H1 (cell line): ENCODE results near the gene SCN2B. TPM values are rescaled to one million over a fixed set of nuclear protein-coding genes. Genes with fewer than 3 reads are reported as not detected.

Source experiments
- CTCF ChIA-PET: fragments of 300-600 bp; sonication (Branson Sonifier 250); formaldehyde crosslinking; loops from one replicate; lab custom pipeline; 2021; ENCODE audit not compliant: partially characterized antibody; lab: Charles Lee
- POLR2A ChIA-PET: fragments of 300-600 bp; sonication (Branson Sonifier 250); formaldehyde crosslinking; loops from one replicate; lab custom pipeline; 2021; ENCODE audit warnings: inconsistent platforms; ENCODE audit not compliant: partially characterized antibody; lab: Charles Lee
- DNase-seq, 2 experiments: peaks; one replicate each; pipeline versions ENCODE4 v3.0.0 to v3.0.0-alpha.2; 2010 to 2022; ENCODE audit warnings: low spot score in 2 of 2, low read depth in 1 of 2, mixed read lengths in 1 of 2
- FAIRE-seq: peaks from 2 replicates; lab custom pipeline; 2011; peaks lifted over from hg19 to GRCh38; lab: Jason Lieb, UNC
- H2AFZ ChIP-seq: 2 replicates; pipeline ENCODE4 v1.8.1; 2012; ENCODE audit warnings: low read length, inconsistent platforms
- H2AK5ac ChIP-seq: 2 replicates; pipeline ENCODE4 v1.6.1; 2013; ENCODE audit warnings: low read depth, low read length
- H2BK120ac ChIP-seq: replicated peaks from 2 replicates; pipeline ENCODE3; 2013; ENCODE audit warnings: low read depth, low read length, inconsistent platforms
- H2BK12ac ChIP-seq: 2 replicates; pipeline ENCODE4 v1.6.1; 2013; ENCODE audit warnings: low read depth, low read length
- H2BK15ac ChIP-seq: 2 replicates; pipeline ENCODE4 v1.6.1; 2013; ENCODE audit warnings: low read length
- H2BK20ac ChIP-seq: 2 replicates; pipeline ENCODE4 v1.6.1; 2013; ENCODE audit warnings: low read length
- H2BK5ac ChIP-seq: 2 replicates; pipeline ENCODE4 v1.6.1; 2013; ENCODE audit warnings: low read depth, low read length
- H3K14ac ChIP-seq: 2 replicates; pipeline ENCODE4 v1.6.1; 2013; ENCODE audit warnings: inconsistent platforms; ENCODE audit not compliant: insufficient read length
- H3K18ac ChIP-seq: 2 replicates; pipeline ENCODE4 v1.6.1; 2013; ENCODE audit warnings: low read length; ENCODE audit errors: extremely low read depth
- H3K23ac ChIP-seq: 2 replicates; pipeline ENCODE4 v1.6.1; 2013; ENCODE audit warnings: inconsistent platforms; ENCODE audit not compliant: insufficient read length
- H3K23me2 ChIP-seq: 2 replicates; pipeline ENCODE4 v1.6.1; 2013; ENCODE audit warnings: low read depth, low read length
- H3K27ac ChIP-seq: 2 replicates; pipeline ENCODE4 v1.6.1; 2011; ENCODE audit warnings: low read depth, low read length, inconsistent platforms
- H3K27me3 ChIP-seq, 4 experiments: replicated peaks in 1 of 4; 1 replicate in 1 of 4; 2 replicates in 3 of 4; pipeline versions ENCODE4 v1.6.1 to v1.8.1; 2011 to 2013; ENCODE audit warnings: low read length in 3 of 4, mild to moderate bottlenecking in 3 of 4, inconsistent platforms in 2 of 4, mixed read lengths in 2 of 4, moderate library complexity in 1 of 4; ENCODE audit not compliant: control insufficient read depth in 3 of 4, insufficient read depth in 3 of 4; ENCODE audit errors: extremely low read depth in 1 of 4
- H3K36me3 ChIP-seq, 4 experiments: 2 replicates each; pipeline versions ENCODE4 v1.6.1 to v1.8.1; 2011 to 2013; ENCODE audit warnings: mild to moderate bottlenecking in 4 of 4, low read length in 3 of 4, moderate library complexity in 2 of 4, control low read depth in 1 of 4, inconsistent platforms in 1 of 4; ENCODE audit not compliant: insufficient read depth in 4 of 4, control insufficient read depth in 2 of 4
- H3K4ac ChIP-seq: replicated peaks from 2 replicates; pipeline ENCODE3; 2013; ENCODE audit warnings: low read length, low read depth, mixed read lengths, inconsistent platforms; ENCODE audit not compliant: insufficient read length
- H3K4me1 ChIP-seq, 4 experiments: replicated peaks in 1 of 4; 1 replicate in 1 of 4; 2 replicates in 3 of 4; pipeline versions ENCODE4 v1.6.1 to v1.8.1; 2011 to 2013; ENCODE audit warnings: low read length in 3 of 4, inconsistent platforms in 2 of 4, mixed read lengths in 1 of 4; ENCODE audit not compliant: insufficient read depth in 4 of 4, control insufficient read depth in 3 of 4
- H3K4me2 ChIP-seq, 2 experiments: 2 replicates each; pipeline versions ENCODE4 v1.6.1 to v1.8.1; 2011 to 2013; ENCODE audit warnings: low read depth in 2 of 2, low read length in 2 of 2, control low read depth in 1 of 2, inconsistent platforms in 1 of 2, mild to moderate bottlenecking in 1 of 2; ENCODE audit not compliant: insufficient read depth in 1 of 2
- H3K4me3 ChIP-seq, 4 experiments: fragments of 200-600, 300-600 bp in 1 of 4; sonication (generic), shearing (Covaris generic), sonication (Bioruptor Twin) in 1 of 4; 2 replicates each; pipeline versions ENCODE4 v1.5.1 to v1.8.1; 2011 to 2016; ENCODE audit warnings: low read length in 4 of 4, low read depth in 3 of 4, control low read depth in 2 of 4, inconsistent platforms in 2 of 4, mild to moderate bottlenecking in 2 of 4, mixed read lengths in 1 of 4, moderate library complexity in 1 of 4; ENCODE audit not compliant: insufficient read depth in 2 of 4; ENCODE audit errors: extremely low read depth in 1 of 4
- H3K56ac ChIP-seq: replicated peaks from 2 replicates; pipeline ENCODE3; 2013; ENCODE audit warnings: low read depth, mild to moderate bottlenecking, mixed read lengths, low read length, inconsistent platforms; ENCODE audit not compliant: insufficient read length
- H3K79me1 ChIP-seq: 2 replicates; pipeline ENCODE4 v1.6.1; 2013; ENCODE audit warnings: low read depth, low read length, control low read depth
- H3K79me2 ChIP-seq, 2 experiments: 2 replicates each; pipeline versions ENCODE4 v1.6.1 to v1.8.1; 2012 to 2013; ENCODE audit warnings: low read length in 2 of 2, mild to moderate bottlenecking in 2 of 2, inconsistent platforms in 1 of 2; ENCODE audit not compliant: insufficient read depth in 2 of 2, control insufficient read depth in 1 of 2
- H3K9ac ChIP-seq, 4 experiments: replicated peaks in 1 of 4; 1 replicate in 1 of 4; 2 replicates in 3 of 4; pipeline versions ENCODE4 v1.6.1 to v1.8.1; 2011 to 2013; ENCODE audit warnings: low read depth in 3 of 4, low read length in 3 of 4, control low read depth in 2 of 4, mild to moderate bottlenecking in 2 of 4, moderate library complexity in 2 of 4, inconsistent platforms in 1 of 4; ENCODE audit errors: extremely low read depth in 1 of 4
- H3K9me3 ChIP-seq, 2 experiments: 2 replicates each; pipeline versions ENCODE4 v1.6.1 to v1.8.1; 2012 to 2013; ENCODE audit warnings: mild to moderate bottlenecking in 2 of 2, moderate library complexity in 2 of 2, control low read depth in 1 of 2, inconsistent platforms in 1 of 2, low read depth in 1 of 2, low read length in 1 of 2, mixed read lengths in 1 of 2; ENCODE audit not compliant: insufficient read depth in 2 of 2
- H4K20me1 ChIP-seq, 2 experiments: replicated peaks in 1 of 2; 2 replicates each; pipeline versions ENCODE3 to v1.8.1; 2011 to 2013; ENCODE audit warnings: inconsistent platforms in 2 of 2, low read length in 2 of 2, mild to moderate bottlenecking in 1 of 2; ENCODE audit not compliant: insufficient read depth in 2 of 2, control insufficient read depth in 1 of 2
- H4K5ac ChIP-seq: 2 replicates; pipeline ENCODE4 v1.6.1; 2013; ENCODE audit warnings: low read length, low read depth, mixed read lengths, inconsistent platforms; ENCODE audit not compliant: insufficient read length
- H4K8ac ChIP-seq: 2 replicates; pipeline ENCODE4 v1.8.0; 2013; ENCODE audit warnings: mild to moderate bottlenecking, moderate library complexity, low read length, inconsistent platforms; ENCODE audit not compliant: insufficient read depth; ENCODE audit errors: extremely low read depth
- H4K91ac ChIP-seq: replicated peaks from 2 replicates; pipeline ENCODE3; 2013; ENCODE audit warnings: low read length, mixed read lengths, inconsistent platforms; ENCODE audit not compliant: insufficient read length
- ATF2 ChIP-seq: IDR thresholded peaks from 2 replicates; pipeline ENCODE4 v1.6.1; 2012; ENCODE audit warnings: low read length, inconsistent platforms
- BACH1 ChIP-seq: IDR thresholded peaks from 2 replicates; pipeline ENCODE4 v1.6.1; 2012; ENCODE audit warnings: low read length, improper control_type of control experiment
- BRCA1 ChIP-seq: IDR thresholded peaks from 2 replicates; pipeline ENCODE4 v1.6.1; 2012; ENCODE audit warnings: low read depth, low read length, improper control_type of control experiment
- CEBPB ChIP-seq: IDR thresholded peaks from 2 replicates; pipeline ENCODE4 v1.6.1; 2012; ENCODE audit warnings: low read depth, low read length
- CHD1 ChIP-seq: IDR thresholded peaks from 2 replicates; pipeline ENCODE4 v1.6.1; 2012; ENCODE audit warnings: low read depth, low read length, improper control_type of control experiment
- CREB1 ChIP-seq: IDR thresholded peaks from 2 replicates; pipeline ENCODE4 v1.6.1; 2012; ENCODE audit warnings: inconsistent platforms
- JUND ChIP-seq: IDR thresholded peaks from 2 replicates; pipeline ENCODE4 v1.6.1; 2011; ENCODE audit warnings: mild to moderate bottlenecking, improper control_type of control experiment, low read length
- MAFK ChIP-seq: IDR thresholded peaks from 2 replicates; pipeline ENCODE4 v1.6.1; 2012; ENCODE audit warnings: low read depth, mild to moderate bottlenecking, improper control_type of control experiment, low read length
- POLR2A ChIP-seq, 2 experiments: IDR thresholded peaks; 1 replicate in 1 of 2; 2 replicates in 1 of 2; pipeline ENCODE4 v1.6.1; 2011; ENCODE audit warnings: low read depth in 2 of 2, low read length in 2 of 2, mild to moderate bottlenecking in 2 of 2; ENCODE audit errors: control extremely low read depth in 1 of 2
- POU5F1 ChIP-seq: IDR thresholded peaks from 2 replicates; pipeline ENCODE4 v1.6.1; 2011; ENCODE audit warnings: low read depth, mild to moderate bottlenecking, low read length, moderate library complexity
- RFX5 ChIP-seq: IDR thresholded peaks from 2 replicates; pipeline ENCODE4 v1.6.1; 2011; ENCODE audit warnings: low read depth, low read length, improper control_type of control experiment, borderline replicate concordance
- SIX5 ChIP-seq: IDR thresholded peaks from 2 replicates; pipeline ENCODE4 v1.6.1; 2011; ENCODE audit warnings: mild to moderate bottlenecking, low read depth, low read length
- SP2 ChIP-seq: IDR thresholded peaks from 2 replicates; pipeline ENCODE4 v1.6.1; 2012; ENCODE audit warnings: mild to moderate bottlenecking, low read length, inconsistent platforms
- TAF1 ChIP-seq: IDR thresholded peaks from 2 replicates; pipeline ENCODE4 v1.6.1; 2011; ENCODE audit warnings: mild to moderate bottlenecking, low read depth, low read length
- TAF7 ChIP-seq: optimal IDR thresholded peaks from 2 replicates; pipeline ENCODE3; 2011; ENCODE audit warnings: low read depth, mild to moderate bottlenecking, inconsistent platforms, low read length, moderate library complexity, borderline replicate concordance
- TBP ChIP-seq: IDR thresholded peaks from 2 replicates; pipeline ENCODE4 v1.6.1; 2011; ENCODE audit warnings: low read depth, low read length, improper control_type of control experiment
- WGBS, 2 experiments: shearing (Covaris generic) in 1 of 2; methylation state at CpG; one replicate each; pipeline versions ENCODE4 v1.1.6 to v1.1.7; 2013 to 2015; ENCODE audit warnings: low lambda C conversion rate in 2 of 2, mixed read lengths in 2 of 2, inconsistent platforms in 1 of 2, low coverage in 1 of 2, missing lambda C conversion rate in 1 of 2; ENCODE audit not compliant: insufficient replicate concordance in 2 of 2, insufficient coverage in 1 of 2, insufficient read length in 1 of 2; ENCODE audit errors: extremely low coverage in 1 of 2, missing lambda C conversion rate in 1 of 2; 5-methylcytosine and 5-hydroxymethylcytosine counted together
- polyA plus RNA-seq, 7 experiments: library from polyadenylated mRNA; depleted of rRNA in 3 of 7; stranded (reverse) in 5 of 7; unstranded in 2 of 7; fragments of >200 nt in 5 of 7; fragments of 200-250 nt in 2 of 7; gene quantifications; 1 replicate in 5 of 7; 2 replicates in 1 of 7; 4 replicates in 1 of 7; pipeline versions ENCODE4 v1.2.1 to v1.2.3, GENCODE V29; 2011 to 2013; ENCODE audit warnings: missing spikeins in 2 of 7, mixed read lengths in 2 of 7
- total RNA-seq: library from RNA; stranded (reverse); fragmentation: NEBNext Ultra II Directional; extraction: Animal tissue kit (Norgen Biotek cat#: 25700); gene quantifications from 2 replicates; pipeline ENCODE4 v1.2.1, GENCODE V29; 2021

The SCN2B gene
- total and polyA plus RNA-seq, 2 of the 8 experiments (the other 6 are each of a cell fraction or from before 2014, with no cell fraction given), result 0.14 to 0.24 TPM

GRCh38 chr11:118135796-118136165 lies 40.7 kb downstream of the SCN2B start:
- no peak for DNase-seq
- Histone ChIP-seq H2AFZ (no peak overlapping the region), H3K4ac (no peak overlapping the region), H3K23ac (no peak overlapping the region), H2BK20ac (no peak overlapping the region), H4K20me1 (no peaks in the 10 kb centered on the region), H3K23me2 (no peaks in the 10 kb centered on the region), H3K4me1 (no peaks in the 10 kb centered on the region), H3K56ac (no peak overlapping the region), H2BK5ac (no peak overlapping the region), H3K14ac (no peak overlapping the region), H4K91ac (no peak overlapping the region), H3K79me2 (no peaks in the 10 kb centered on the region), H3K4me2 (no peak overlapping the region), H2BK120ac (no peak overlapping the region), H3K27ac (no peak overlapping the region), H3K9ac (no peak overlapping the region), H3K4me3 (no peak overlapping the region), H3K9me3 (no peaks in the 10 kb centered on the region), H3K79me1 (no peaks in the 10 kb centered on the region), H2BK15ac (no peak overlapping the region), H3K18ac (no peak overlapping the region), H4K5ac (no peak overlapping the region), H2AK5ac (no peak overlapping the region), H2BK12ac (no peak overlapping the region), H4K8ac (no peak overlapping the region), H3K27me3 (no peaks in the 10 kb centered on the region), H3K36me3 (no peaks in the 10 kb centered on the region)
- POLR2A ChIA-PET, result no interaction called here
- 100% methylated on average over 2 of the region's 5 CpGs; no CpG with 5 or more reads in 1 of the 2 experiments for WGBS, 2 experiments
- CTCF ChIA-PET, result interaction anchor here (1.6 to 5.1 kb wide), 2 partner anchors 9 to 36 kb away, joined by 5 to 22 read pairs; no protein-coding TSS in a partner anchor
- no peak for FAIRE-seq
- no peak for TF ChIP-seq TAF7
- TF ChIP-seq SIX5, result no peak
- TF ChIP-seq ATF2, result no peak
- TF ChIP-seq SP2, result no peak
- no peak for TF ChIP-seq TBP
- no peak for TF ChIP-seq TAF1
- TF ChIP-seq POU5F1, result no peak
- no peak for TF ChIP-seq RFX5
- no peak for TF ChIP-seq CHD1
- no peak for TF ChIP-seq MAFK
- no peak for TF ChIP-seq POLR2A (IDR thresholded peaks at IDR 0.05; ENCODE audit: control extremely low read depth in 1 of 2, low read depth in 2 of 2, low read length in 2 of 2)
- TF ChIP-seq JUND, result no peak
- TF ChIP-seq BACH1, result no peak
- TF ChIP-seq CEBPB, result no peak
- no peak for TF ChIP-seq BRCA1
- no peak for TF ChIP-seq CREB1
